ENCODE results near the gene CALM1.

- TF ChIP-seq, protein P1, sequence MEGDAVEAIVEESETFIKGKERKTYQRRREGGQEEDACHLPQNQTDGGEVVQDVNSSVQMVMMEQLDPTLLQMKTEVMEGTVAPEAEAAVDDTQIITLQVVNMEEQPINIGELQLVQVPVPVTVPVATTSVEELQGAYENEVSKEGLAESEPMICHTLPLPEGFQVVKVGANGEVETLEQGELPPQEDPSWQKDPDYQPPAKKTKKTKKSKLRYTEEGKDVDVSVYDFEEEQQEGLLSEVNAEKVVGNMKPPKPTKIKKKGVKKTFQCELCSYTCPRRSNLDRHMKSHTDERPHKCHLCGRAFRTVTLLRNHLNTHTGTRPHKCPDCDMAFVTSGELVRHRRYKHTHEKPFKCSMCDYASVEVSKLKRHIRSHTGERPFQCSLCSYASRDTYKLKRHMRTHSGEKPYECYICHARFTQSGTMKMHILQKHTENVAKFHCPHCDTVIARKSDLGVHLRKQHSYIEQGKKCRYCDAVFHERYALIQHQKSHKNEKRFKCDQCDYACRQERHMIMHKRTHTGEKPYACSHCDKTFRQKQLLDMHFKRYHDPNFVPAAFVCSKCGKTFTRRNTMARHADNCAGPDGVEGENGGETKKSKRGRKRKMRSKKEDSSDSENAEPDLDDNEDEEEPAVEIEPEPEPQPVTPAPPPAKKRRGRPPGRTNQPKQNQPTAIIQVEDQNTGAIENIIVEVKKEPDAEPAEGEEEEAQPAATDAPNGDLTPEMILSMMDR (IDR thresholded peaks at IDR 0.05): no peak
- no peak for TF ChIP-seq POLR2A (IDR thresholded peaks at IDR 0.05)
These were observed 18.6 kb upstream of the CALM1 start for GRCh38 chr14:90378249-90378648.
